NCI-H774 (cell line): ENCODE measurements around the gene ADAMTS12.

ENCODE experiments used
- DNase-seq: peaks from one replicate; lab custom pipeline; 2025; lab: John Stamatoyannopoulos, UW

The ADAMTS12 gene

DNA sequence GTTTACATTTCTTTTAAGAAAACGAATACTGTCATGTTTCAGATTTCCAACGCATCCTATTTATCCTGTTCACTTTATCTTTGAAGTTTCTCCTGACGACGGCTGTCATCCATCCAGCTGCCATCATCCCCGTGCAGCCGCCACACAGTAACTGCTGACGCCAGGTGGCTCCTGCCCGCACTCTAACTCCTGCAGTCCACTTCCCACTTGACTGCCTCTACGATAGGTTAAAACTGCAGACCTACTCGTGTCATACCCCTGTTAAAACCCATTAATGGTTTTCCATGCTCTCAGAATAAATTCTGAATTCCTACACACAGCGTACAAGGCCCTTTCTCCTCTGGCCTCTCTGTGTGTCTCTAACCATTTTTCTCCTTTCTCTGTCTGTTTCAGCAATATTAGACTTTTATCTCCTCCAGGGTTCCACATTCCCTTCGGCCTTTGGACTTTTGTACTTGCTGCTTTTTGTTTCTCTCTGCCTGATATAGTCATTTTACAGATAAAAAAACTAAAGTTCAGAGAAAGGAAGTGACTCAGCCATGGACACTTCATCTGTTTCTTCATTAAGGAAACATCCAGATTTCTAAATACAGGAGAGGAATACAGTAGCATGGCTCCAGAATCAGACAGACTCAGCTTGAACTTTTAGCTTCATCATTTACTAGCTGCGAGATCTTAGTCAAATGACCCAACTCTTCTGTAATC is 84.9 kb downstream of the ADAMTS12 start:
- no peak for DNase-seq

GRCh38 chr5:33801292-33801691 is 90.5 kb downstream of the ADAMTS12 start:
- no peak for DNase-seq

GRCh38 chr5:33800241-33800950 is 91.4 kb downstream of the ADAMTS12 start:
- DNase-seq: no peak

DNA sequence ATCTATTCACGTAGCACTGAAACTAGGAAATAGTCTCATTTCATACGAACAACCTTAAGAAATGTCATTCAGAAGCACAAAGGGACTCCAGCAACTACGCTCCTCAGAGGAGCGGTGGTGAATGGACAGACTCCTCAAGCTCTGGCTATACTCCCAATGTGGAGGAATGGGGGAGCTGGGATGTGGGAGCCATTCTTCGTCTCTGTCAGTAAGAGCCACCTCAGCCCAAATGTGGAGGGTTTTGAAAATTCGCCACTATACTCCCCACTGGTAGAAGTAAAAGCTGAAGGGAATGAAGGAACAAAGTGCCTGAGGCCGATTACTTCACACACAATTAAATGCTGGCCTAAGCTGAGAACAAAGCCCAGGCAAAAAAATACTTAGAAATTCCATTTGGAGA is 96.3 kb downstream of the ADAMTS12 start:
- DNase-seq: no peak

DNA sequence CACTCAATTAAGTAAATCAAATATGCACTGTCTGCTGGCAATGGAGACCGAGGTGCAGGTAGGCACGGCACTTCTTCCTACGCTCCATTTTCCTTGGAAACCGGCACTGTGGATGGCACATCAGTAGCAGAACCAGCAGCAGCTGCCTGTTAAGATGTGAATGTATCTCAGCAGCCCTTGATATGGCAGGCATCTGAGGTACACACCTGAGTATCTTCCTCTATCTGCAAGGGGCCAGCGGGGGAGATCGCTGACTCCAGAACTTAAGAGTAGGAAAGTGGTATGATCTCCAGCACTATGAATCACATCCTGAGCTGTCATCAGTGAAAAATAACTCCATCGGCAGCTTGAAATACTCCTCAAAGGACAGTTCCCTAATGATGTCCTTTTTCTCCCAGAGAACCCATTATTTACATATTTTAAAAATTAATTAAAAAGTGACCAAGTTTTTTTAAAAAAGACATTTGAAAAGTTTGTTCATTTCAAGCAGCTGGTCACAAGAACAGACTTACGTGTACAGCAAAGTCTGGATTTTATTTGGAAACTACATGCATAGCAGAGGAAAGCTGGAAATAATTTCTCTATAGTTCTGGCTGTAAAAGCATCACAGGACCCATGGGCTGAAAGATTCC is 97.1 kb downstream of the ADAMTS12 start:
- DNase-seq: no peak

- DNase-seq: no peak
Observed at GRCh38 chr5:33793836-33794549, 97.8 kb downstream of the ADAMTS12 start.

- no peak for DNase-seq
Observed at GRCh38 chr5:33793276-33793675, 98.5 kb downstream of the ADAMTS12 start.

- no peak for DNase-seq
Observed at GRCh38 chr5:33792559-33792958, 99.2 kb downstream of the ADAMTS12 start.

DNA sequence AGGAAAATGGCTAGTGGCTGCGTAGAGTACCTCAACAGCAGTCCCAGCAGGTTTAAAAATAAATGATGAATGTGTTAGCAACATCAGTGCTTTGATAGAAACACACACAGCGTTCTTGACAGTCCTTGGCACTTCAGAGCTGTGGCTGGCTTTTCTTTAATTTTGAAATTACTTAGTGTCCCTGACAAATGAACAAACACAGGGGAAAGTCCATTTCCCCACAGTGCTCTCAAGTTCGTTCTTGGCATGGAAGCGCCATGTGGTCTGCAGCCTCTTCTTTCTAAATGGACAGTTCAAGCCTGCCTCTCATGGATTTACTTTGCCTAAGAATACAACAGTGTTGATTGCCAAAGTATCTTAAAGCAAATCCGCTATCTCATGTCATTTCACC is 102.2 kb downstream of the ADAMTS12 start:
- no peak for DNase-seq

DNA sequence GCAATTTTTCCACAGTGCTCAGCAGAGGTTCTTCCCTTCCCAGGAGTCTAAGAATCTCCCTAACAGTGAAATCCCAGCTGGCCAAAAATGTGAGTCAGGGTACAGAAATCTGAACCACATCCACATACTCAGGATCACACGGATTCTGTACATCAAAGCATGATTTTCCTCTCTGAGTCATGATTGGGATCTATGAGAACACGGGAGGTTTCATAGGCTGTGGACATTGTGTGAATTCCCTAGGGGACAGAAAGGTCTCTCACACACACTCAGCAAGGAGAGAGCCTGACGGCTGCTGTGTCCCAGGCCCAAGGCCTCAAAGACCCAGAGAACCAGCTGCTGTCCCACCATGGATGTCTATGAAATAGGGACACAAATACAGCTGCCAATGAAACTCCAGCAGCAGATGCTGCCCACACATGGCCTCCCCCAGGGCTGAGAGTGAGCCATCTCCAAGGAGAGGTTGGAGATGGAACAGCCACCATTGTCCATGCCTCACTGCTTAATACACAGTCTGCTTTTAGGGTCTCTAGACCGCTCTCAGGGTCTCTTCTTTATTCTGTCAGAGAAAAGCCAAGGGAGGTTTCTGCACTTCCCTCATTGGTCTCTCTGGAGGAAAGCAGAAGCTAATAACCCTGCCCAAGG is 102.7 kb downstream of the ADAMTS12 start:
- DNase-seq: no peak

GRCh38 chr5:33785571-33785970 is 106.2 kb downstream of the ADAMTS12 start:
- DNase-seq: no peak

DNA sequence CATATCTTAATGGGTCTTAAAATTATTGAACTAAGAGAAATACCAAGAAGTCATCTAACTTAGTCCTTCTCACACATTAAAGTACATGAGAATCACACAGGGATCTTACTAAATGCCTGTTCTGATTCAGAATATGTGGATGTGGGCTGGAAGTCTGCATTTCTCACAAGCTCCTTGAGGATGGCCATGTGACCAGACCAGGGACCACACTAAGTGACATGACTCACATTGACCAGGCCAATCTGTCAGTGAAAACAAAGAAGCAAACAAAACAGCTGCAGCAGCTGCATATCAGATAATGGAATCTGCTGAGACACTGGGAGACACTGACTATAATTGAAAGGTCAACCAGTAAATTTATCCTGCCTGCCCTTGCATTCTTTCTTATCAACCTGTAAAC is 110.5 kb downstream of the ADAMTS12 start:
- no peak for DNase-seq

DNA sequence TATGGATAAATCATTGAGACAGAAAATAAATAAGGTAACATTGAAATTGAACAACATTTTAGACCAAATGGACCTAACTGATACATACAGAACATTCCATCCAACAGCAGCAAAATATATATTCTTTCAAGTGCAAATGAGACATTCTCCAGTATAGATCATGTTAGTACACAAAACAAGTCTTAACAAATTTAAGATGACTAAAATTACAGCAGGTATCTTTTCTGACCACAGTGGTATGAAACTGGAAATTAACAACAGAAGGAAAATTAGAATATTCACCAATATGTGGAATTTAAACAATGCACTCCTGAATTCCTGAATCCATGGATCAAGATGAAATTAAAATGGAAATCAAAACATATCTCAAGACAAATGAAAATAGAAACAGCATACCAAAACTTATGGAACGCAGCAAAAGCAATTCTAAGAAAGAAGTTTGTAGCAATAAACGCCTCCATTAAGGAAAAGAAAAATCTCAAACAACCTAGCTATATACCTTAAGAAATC is 115.6 kb downstream of the ADAMTS12 start:
- DNase-seq: no peak

GRCh38 chr5:33774341-33774740 is 117.4 kb downstream of the ADAMTS12 start:
- DNase-seq: no peak

- no peak for DNase-seq
Observed at GRCh38 chr5:33772380-33772897, 119.4 kb downstream of the ADAMTS12 start.

- DNase-seq: no peak
Observed at GRCh38 chr5:33769968-33770367, 121.8 kb downstream of the ADAMTS12 start.

- no peak for DNase-seq
Observed at GRCh38 chr5:33769196-33769595, 122.6 kb downstream of the ADAMTS12 start.

- DNase-seq: no peak
Observed at GRCh38 chr5:33766023-33766422, 125.8 kb downstream of the ADAMTS12 start.

- no peak for DNase-seq
Observed at GRCh38 chr5:33764786-33765185, 127.0 kb downstream of the ADAMTS12 start.

GRCh38 chr5:33763435-33763834 is 128.4 kb downstream of the ADAMTS12 start:
- no peak for DNase-seq

DNA sequence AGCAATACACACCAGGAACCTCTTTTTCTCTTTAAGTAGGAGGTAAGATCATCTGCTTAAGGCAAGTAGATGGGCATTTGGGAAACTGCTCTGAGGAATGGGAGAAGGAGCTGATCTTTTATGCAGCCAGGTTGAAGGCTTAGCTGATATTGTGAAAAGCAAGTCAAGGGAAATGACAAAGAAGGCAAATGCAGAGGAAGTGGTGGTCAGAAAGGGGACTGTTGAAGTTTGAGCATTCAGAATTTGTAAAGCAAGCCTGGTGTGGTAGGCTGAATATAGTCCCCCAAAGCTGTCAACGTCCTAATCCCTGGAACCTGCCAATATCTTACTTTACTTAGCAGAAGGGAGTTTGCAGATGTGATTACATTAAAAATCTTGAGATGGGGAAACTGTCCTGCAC is 128.9 kb downstream of the ADAMTS12 start:
- no peak for DNase-seq

GRCh38 chr5:33761139-33761538 is 130.7 kb downstream of the ADAMTS12 start:
- no peak for DNase-seq
